ENCODE results near the gene DGKD. TPM values are rescaled to one million over a fixed set of nuclear protein-coding genes. Genes with fewer than 3 reads are reported as not detected.

DGKD gene
- total RNA-seq, 1 experiment from 2014 or later: 41.4 TPM

DNA sequence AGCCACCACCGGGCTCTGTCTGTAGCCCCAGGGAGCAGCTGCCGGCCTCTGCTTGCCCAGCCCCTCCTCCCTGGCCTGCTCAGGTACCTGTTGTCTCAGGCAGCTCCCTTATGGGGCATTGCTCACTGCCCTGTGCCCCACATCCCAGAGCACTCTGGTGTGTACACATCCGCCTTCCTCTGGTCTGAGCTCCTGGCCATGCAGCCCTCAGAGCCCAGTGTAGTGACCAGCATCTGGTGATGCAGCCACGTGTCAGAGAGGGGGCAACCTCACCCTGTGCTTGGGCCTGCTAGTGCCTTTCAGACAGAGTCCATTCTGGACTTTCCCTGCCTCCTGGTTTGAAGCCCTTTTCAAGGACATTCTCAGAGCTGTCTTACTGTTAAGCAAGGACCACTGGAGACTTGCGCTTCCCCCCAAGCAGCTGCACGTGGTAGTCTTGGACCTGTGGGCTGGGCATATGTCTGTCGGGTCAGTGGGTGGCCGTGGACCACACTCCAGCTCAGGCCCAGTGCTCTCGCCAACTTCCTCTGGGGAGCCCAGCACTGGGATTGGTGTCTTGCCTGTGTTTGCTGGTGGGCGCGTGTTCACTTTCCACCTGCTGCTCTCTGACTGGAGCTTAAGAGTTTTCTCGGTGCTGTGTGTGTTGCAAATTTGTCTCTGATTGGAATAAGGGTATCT is 30.7 kb downstream of the DGKD start (continued):
- TF ChIP-seq MXD4 (CRISPR knock-in tag; IDR thresholded peaks at IDR 0.05; ENCODE audit: borderline replicate concordance) (no peak), ZNF138 (CRISPR knock-in tag; conservative IDR thresholded peaks at IDR 0.05) (no peak)
- TF ChIP-seq, protein P1, sequence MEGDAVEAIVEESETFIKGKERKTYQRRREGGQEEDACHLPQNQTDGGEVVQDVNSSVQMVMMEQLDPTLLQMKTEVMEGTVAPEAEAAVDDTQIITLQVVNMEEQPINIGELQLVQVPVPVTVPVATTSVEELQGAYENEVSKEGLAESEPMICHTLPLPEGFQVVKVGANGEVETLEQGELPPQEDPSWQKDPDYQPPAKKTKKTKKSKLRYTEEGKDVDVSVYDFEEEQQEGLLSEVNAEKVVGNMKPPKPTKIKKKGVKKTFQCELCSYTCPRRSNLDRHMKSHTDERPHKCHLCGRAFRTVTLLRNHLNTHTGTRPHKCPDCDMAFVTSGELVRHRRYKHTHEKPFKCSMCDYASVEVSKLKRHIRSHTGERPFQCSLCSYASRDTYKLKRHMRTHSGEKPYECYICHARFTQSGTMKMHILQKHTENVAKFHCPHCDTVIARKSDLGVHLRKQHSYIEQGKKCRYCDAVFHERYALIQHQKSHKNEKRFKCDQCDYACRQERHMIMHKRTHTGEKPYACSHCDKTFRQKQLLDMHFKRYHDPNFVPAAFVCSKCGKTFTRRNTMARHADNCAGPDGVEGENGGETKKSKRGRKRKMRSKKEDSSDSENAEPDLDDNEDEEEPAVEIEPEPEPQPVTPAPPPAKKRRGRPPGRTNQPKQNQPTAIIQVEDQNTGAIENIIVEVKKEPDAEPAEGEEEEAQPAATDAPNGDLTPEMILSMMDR (IDR thresholded peaks at IDR 0.05): no peak

DNA sequence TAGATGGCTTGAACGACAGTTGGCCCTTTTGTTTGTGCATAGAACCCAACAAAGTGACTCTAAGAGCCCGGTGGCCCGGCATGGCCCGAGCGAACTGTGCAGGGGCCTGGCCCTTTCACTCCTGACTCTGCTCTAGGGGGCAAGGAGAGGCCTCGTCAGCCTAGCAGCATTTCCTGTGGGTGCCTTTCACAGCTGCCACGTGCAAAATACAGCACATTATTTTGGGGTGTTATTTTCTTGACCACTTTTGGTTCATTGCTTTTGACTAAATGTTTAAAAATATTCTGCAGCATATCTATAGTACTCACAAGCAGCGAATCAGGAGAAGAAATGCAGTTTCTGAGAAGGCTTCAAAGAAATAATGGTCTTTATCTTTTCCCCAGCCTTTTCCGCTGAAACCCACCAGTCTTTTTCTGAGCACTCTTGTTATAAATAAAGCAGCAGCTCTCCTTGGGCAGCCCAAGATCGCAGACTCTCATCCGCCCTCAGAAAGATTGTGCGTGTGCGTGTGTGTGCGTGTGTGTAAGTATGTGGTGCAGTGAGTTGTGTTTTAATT is 31.3 kb downstream of the DGKD start:
- DNase-seq (ENCODE audit: low spot score): no peak
- Mint-ChIP-seq H3K27ac (no peak overlapping the region), H3K27me3 (ENCODE audit: low read depth) (no peaks in the 10 kb centered on the region), H3K4me3 (no peak overlapping the region), H3K9me3 (no peaks in the 10 kb centered on the region), H3K4me1 (peaks cover 32% of the 10 kb centered on the region), H3K36me3 (peaks cover 6% of the 10 kb centered on the region)
- POLR2A ChIA-PET: no interaction called here
- CTCF ChIA-PET: interaction anchor here (1.1 to 1.9 kb wide), 3 partner anchors 14 to 62 kb away, joined by 3 to 5 read pairs (median 4); no protein-coding TSS in a partner anchor
- ATAC-seq: no peak
- TF ChIP-seq HMGA2 (CRISPR knock-in tag; IDR thresholded peaks at IDR 0.05) (no peak), GABPB1 (CRISPR knock-in tag; IDR thresholded peaks at IDR 0.05) (no peak), ZNF263 (CRISPR knock-in tag; IDR thresholded peaks at IDR 0.05; ENCODE audit: low read depth) (no peak), ETV6 (CRISPR knock-in tag; IDR thresholded peaks at IDR 0.05) (no peak), NFATC4 (CRISPR knock-in tag; IDR thresholded peaks at IDR 0.05) (no peak), KAT7 (CRISPR knock-in tag; IDR thresholded peaks at IDR 0.05; ENCODE audit: borderline replicate concordance) (no peak), RELA (CRISPR knock-in tag; IDR thresholded peaks at IDR 0.05; ENCODE audit: borderline replicate concordance) (no peak), PRRX2 (CRISPR knock-in tag; IDR thresholded peaks at IDR 0.05) (no peak)
- TF ChIP-seq, protein P2, sequence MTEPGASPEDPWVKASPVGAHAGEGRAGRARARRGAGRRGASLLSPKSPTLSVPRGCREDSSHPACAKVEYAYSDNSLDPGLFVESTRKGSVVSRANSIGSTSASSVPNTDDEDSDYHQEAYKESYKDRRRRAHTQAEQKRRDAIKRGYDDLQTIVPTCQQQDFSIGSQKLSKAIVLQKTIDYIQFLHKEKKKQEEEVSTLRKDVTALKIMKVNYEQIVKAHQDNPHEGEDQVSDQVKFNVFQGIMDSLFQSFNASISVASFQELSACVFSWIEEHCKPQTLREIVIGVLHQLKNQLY (CRISPR knock-in tag; IDR thresholded peaks at IDR 0.05): no peak
- TF ChIP-seq, protein P3, sequence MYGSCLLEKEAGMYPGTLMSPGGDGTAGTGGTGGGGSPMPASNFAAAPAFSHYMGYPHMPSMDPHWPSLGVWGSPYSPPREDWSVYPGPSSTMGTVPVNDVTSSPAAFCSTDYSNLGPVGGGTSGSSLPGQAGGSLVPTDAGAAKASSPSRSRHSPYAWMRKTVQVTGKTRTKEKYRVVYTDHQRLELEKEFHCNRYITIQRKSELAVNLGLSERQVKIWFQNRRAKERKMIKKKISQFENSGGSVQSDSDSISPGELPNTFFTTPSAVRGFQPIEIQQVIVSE (CRISPR knock-in tag; IDR thresholded peaks at IDR 0.05; ENCODE audit: borderline replicate concordance): no peak
- TF ChIP-seq, protein P4, sequence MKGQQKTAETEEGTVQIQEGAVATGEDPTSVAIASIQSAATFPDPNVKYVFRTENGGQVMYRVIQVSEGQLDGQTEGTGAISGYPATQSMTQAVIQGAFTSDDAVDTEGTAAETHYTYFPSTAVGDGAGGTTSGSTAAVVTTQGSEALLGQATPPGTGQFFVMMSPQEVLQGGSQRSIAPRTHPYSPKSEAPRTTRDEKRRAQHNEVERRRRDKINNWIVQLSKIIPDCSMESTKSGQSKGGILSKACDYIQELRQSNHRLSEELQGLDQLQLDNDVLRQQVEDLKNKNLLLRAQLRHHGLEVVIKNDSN (CRISPR knock-in tag; IDR thresholded peaks at IDR 0.05): no peak
- TF ChIP-seq, protein P5, sequence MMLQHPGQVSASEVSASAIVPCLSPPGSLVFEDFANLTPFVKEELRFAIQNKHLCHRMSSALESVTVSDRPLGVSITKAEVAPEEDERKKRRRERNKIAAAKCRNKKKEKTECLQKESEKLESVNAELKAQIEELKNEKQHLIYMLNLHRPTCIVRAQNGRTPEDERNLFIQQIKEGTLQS (CRISPR knock-in tag; conservative IDR thresholded peaks at IDR 0.05): no peak
- TF ChIP-seq, protein P6, sequence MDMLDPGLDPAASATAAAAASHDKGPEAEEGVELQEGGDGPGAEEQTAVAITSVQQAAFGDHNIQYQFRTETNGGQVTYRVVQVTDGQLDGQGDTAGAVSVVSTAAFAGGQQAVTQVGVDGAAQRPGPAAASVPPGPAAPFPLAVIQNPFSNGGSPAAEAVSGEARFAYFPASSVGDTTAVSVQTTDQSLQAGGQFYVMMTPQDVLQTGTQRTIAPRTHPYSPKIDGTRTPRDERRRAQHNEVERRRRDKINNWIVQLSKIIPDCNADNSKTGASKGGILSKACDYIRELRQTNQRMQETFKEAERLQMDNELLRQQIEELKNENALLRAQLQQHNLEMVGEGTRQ (CRISPR knock-in tag; IDR thresholded peaks at IDR 0.05): no peak
- TF ChIP-seq, protein P7, sequence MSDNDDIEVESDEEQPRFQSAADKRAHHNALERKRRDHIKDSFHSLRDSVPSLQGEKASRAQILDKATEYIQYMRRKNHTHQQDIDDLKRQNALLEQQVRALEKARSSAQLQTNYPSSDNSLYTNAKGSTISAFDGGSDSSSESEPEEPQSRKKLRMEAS (CRISPR knock-in tag; IDR thresholded peaks at IDR 0.05): no peak
- TF ChIP-seq, protein P1 (IDR thresholded peaks at IDR 0.05): no peak
- TF ChIP-seq, protein P8, sequence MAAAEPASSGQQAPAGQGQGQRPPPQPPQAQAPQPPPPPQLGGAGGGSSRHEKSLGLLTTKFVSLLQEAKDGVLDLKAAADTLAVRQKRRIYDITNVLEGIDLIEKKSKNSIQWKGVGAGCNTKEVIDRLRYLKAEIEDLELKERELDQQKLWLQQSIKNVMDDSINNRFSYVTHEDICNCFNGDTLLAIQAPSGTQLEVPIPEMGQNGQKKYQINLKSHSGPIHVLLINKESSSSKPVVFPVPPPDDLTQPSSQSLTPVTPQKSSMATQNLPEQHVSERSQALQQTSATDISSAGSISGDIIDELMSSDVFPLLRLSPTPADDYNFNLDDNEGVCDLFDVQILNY (CRISPR knock-in tag; IDR thresholded peaks at IDR 0.05): no peak
